H1 (cell line): Measurements from ENCODE around the gene GNGT2. TPM values are rescaled to one million over a fixed set of nuclear protein-coding genes. Genes with fewer than 3 reads are reported as not detected.

Source experiments
- BRCA1 ChIP-seq: IDR thresholded peaks from 2 replicates; pipeline ENCODE4 v1.6.1; 2012; ENCODE audit warnings: low read depth, low read length, improper control_type of control experiment
- CHD7 ChIP-seq: fragments of 300-600 bp; sonication (generic); IDR thresholded peaks from 2 replicates; pipeline ENCODE4 v1.7.1; 2012; ENCODE audit warnings: low read length, moderate library complexity, mild to moderate bottlenecking, inconsistent platforms; ENCODE audit not compliant: insufficient replicate concordance
- GABPA ChIP-seq: IDR thresholded peaks from 2 replicates; pipeline ENCODE4 v1.6.1; 2011; ENCODE audit warnings: mild to moderate bottlenecking, low read length, moderate library complexity, borderline replicate concordance; ENCODE audit not compliant: insufficient read depth
- MAFK ChIP-seq: IDR thresholded peaks from 2 replicates; pipeline ENCODE4 v1.6.1; 2012; ENCODE audit warnings: low read depth, mild to moderate bottlenecking, improper control_type of control experiment, low read length
- polyA plus RNA-seq, 7 experiments: library from polyadenylated mRNA; depleted of rRNA in 3 of 7; stranded (reverse) in 5 of 7; unstranded in 2 of 7; fragments of >200 nt in 5 of 7; fragments of 200-250 nt in 2 of 7; gene quantifications; 1 replicate in 5 of 7; 2 replicates in 1 of 7; 4 replicates in 1 of 7; pipeline versions ENCODE4 v1.2.1 to v1.2.3, GENCODE V29; 2011 to 2013; ENCODE audit warnings: missing spikeins in 2 of 7, mixed read lengths in 2 of 7
- total RNA-seq: library from RNA; stranded (reverse); fragmentation: NEBNext Ultra II Directional; extraction: Animal tissue kit (Norgen Biotek cat#: 25700); gene quantifications from 2 replicates; pipeline ENCODE4 v1.2.1, GENCODE V29; 2021
- TF ChIP-seq, protein P1 (sequence below): IDR thresholded peaks from 2 replicates; pipeline ENCODE4 v1.6.1; 2011; ENCODE audit warnings: low read length, improper control_type of control experiment

GNGT2 gene
- total and polyA plus RNA-seq, 2 of the 8 experiments (the other 6 are each of a cell fraction or from before 2014, with no cell fraction given) = 1.3 to 1.4 TPM

- TF ChIP-seq CHD7 (no peak), GABPA (no peak), MAFK (no peak), BRCA1 (no peak)
- TF ChIP-seq, protein P1, sequence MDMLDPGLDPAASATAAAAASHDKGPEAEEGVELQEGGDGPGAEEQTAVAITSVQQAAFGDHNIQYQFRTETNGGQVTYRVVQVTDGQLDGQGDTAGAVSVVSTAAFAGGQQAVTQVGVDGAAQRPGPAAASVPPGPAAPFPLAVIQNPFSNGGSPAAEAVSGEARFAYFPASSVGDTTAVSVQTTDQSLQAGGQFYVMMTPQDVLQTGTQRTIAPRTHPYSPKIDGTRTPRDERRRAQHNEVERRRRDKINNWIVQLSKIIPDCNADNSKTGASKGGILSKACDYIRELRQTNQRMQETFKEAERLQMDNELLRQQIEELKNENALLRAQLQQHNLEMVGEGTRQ = no peak
Measured at GRCh38 chr17:49156256-49156655, 54.1 kb downstream of the GNGT2 start (continued).
